Hematopoietic multipotent progenitor cell treated with erythropoietin and hydrocortisone succinate and interleukin-3 and kit ligand, for 15 days (in vitro differentiated cells): ENCODE measurements around the gene BSN.
"Not testable (repeated sequence)": the region's sequence is repeated elsewhere in the genome, so short reads cannot be mapped to it uniquely, and the experiment has no call there.

Experiments
- DNase-seq: peaks from one replicate; pipeline ENCODE4 v3.0.0-alpha.2; 2015; ENCODE audit warnings: low spot score

The BSN gene

GRCh38 chr3:49673715-49674496, 119.6 kb downstream of the BSN start, which contains the start of gene APEH:
Gene APEH (plus strand): TSS chr3:49674351. CDS start chr3:49674402, 51 bp downstream.
- DNase-seq: peak; percentile 96

- DNase-seq: peak; percentile 19
These were observed 120.3 kb downstream of the BSN start for GRCh38 chr3:49674497-49674983.

GRCh38 chr3:49675912-49676311, 121.6 kb downstream of the BSN start:
- no peak for DNase-seq

GRCh38 chr3:49680493-49681231, 126.4 kb downstream of the BSN start:
- no peak for DNase-seq

- DNase-seq: no peak
These were observed 126.9 kb downstream of the BSN start for GRCh38 chr3:49681232-49681522.

- DNase-seq: no peak
These were observed 127.3 kb downstream of the BSN start for GRCh38 chr3:49681543-49681942.

- DNase-seq: no peak
These were observed 128.9 kb downstream of the BSN start for GRCh38 chr3:49683162-49683561.

GRCh38 chr3:49684453-49684852, 130.2 kb downstream of the BSN start:
- DNase-seq: not testable (repeated sequence)

- not testable (repeated sequence) for DNase-seq
These were observed 130.8 kb downstream of the BSN start for GRCh38 chr3:49685103-49685502.

- not testable (repeated sequence) for DNase-seq
These were observed 131.6 kb downstream of the BSN start for GRCh38 chr3:49685846-49686245.

- peak; percentile 40 for DNase-seq
These were observed 132.1 kb downstream of the BSN start for GRCh38 chr3:49686346-49686745.

- DNase-seq: peak; percentile 88
These were observed 132.6 kb downstream of the BSN start for GRCh38 chr3:49686769-49687423.

- DNase-seq: not testable (repeated sequence)
These were observed 133.1 kb downstream of the BSN start for GRCh38 chr3:49687424-49687795.

GRCh38 chr3:49688338-49689045, 134.2 kb downstream of the BSN start:
- DNase-seq: peak; percentile 23

- peak; percentile 88 for DNase-seq
These were observed 135.0 kb downstream of the BSN start, which contains the start of the genes MST1 and RNF123 for GRCh38 chr3:49689046-49689907. Gene MST1 (minus strand): TSS chr3:49689474. CDS start chr3:49688691, 783 bp downstream. Gene RNF123 (plus strand): TSS chr3:49689557. CDS start chr3:49691166, 1,609 bp downstream.

- peak; percentile 55 for DNase-seq
These were observed 135.8 kb downstream of the BSN start for GRCh38 chr3:49689908-49690624.

- DNase-seq: not testable (repeated sequence)
These were observed 136.6 kb downstream of the BSN start for GRCh38 chr3:49690856-49691255.

- not testable (repeated sequence) for DNase-seq
These were observed 137.2 kb downstream of the BSN start for GRCh38 chr3:49691481-49691880.

GRCh38 chr3:49694409-49695070, 140.3 kb downstream of the BSN start:
- DNase-seq: not testable (repeated sequence)
